ENCODE measurements around the gene SEPTIN8.
"Not testable (repeated sequence)": the region's sequence is repeated elsewhere in the genome, so short reads cannot be mapped to it uniquely, and the experiment has no call there.

Gene SEPTIN8

GRCh38 chr5:132802685-132803066 is 25.6 kb upstream of the SEPTIN8 start:
- peaks cover 61% of the 10 kb centered on the region for H3K27me3 Mint-ChIP-seq (ENCODE audit: low read depth)
- H3K4me3 Mint-ChIP-seq; H3K36me3 Mint-ChIP-seq (ENCODE audit: low read depth); H3K9me3 Mint-ChIP-seq; H3K27ac Mint-ChIP-seq; H3K4me1 Mint-ChIP-seq (ENCODE audit: low read depth): not testable (repeated sequence)

- H3K27me3 Mint-ChIP-seq (ENCODE audit: low read depth): peaks cover 61% of the 10 kb centered on the region
- H3K4me3 Mint-ChIP-seq: no peak overlapping the region
- peaks cover 6% of the 10 kb centered on the region for H3K4me1 Mint-ChIP-seq (ENCODE audit: low read depth)
- no peaks in the 10 kb centered on the region for H3K36me3 Mint-ChIP-seq (ENCODE audit: low read depth)
- H3K9me3 Mint-ChIP-seq: no peaks in the 10 kb centered on the region
- H3K27ac Mint-ChIP-seq: no peak overlapping the region
Observed at GRCh38 chr5:132802044-132802684, 25.1 kb upstream of the SEPTIN8 start.

DNA sequence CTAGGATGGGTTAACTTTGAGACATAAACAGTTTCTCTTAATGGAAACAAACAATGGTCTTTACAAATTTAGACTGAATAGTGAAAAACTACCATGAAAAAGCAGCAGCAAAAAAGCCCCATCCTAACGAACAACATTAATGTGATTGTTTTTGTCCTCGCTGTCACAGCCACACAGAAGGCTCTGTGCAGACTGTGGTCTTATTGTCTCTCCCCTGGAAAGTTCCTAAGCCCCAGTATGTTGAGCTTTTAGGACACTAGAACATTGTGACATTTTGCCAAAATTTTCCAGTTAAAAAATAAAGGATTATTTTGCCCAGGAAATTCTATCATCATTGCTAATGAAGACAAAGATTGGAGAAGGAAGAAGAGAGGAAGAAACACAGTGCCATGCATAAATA is 23.5 kb upstream of the SEPTIN8 start:
- H3K9me3 Mint-ChIP-seq: no peaks in the 10 kb centered on the region
- no peak overlapping the region for H3K4me3 Mint-ChIP-seq
- H3K4me1 Mint-ChIP-seq (ENCODE audit: low read depth): peaks cover 6% of the 10 kb centered on the region
- H3K27me3 Mint-ChIP-seq (ENCODE audit: low read depth): peaks cover 66% of the 10 kb centered on the region
- no peaks in the 10 kb centered on the region for H3K36me3 Mint-ChIP-seq (ENCODE audit: low read depth)
- no peak overlapping the region for H3K27ac Mint-ChIP-seq

- H3K27ac Mint-ChIP-seq: no peak overlapping the region
- peaks cover 55% of the 10 kb centered on the region for H3K27me3 Mint-ChIP-seq (ENCODE audit: low read depth)
- no peaks in the 10 kb centered on the region for H3K36me3 Mint-ChIP-seq (ENCODE audit: low read depth)
- H3K4me3 Mint-ChIP-seq: no peak overlapping the region
- H3K9me3 Mint-ChIP-seq: no peaks in the 10 kb centered on the region
- H3K4me1 Mint-ChIP-seq (ENCODE audit: low read depth): peaks cover 6% of the 10 kb centered on the region
Observed at GRCh38 chr5:132799392-132799791, 22.4 kb upstream of the SEPTIN8 start.

DNA sequence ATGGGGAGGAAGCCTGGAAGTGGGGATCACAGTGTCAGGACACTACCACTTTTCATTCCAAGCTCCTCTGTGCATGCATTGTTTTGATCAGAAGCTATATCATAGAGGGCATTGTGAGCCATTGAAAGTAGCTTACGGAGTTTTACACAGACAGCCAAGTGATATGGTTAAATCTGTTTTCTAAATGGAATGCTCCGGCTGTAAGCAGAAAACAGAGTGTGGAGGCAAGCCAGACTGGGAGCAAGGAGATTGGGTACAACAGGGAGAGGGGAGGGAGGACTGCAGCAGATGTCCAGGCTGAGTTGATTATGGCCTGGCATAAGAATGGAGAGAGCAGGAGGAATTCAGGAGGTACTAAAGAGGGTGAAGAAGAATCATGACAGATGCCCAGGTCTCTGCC is 20.6 kb upstream of the SEPTIN8 start:
- H3K27me3 Mint-ChIP-seq (ENCODE audit: low read depth): peaks cover 45% of the 10 kb centered on the region
- no peaks in the 10 kb centered on the region for H3K36me3 Mint-ChIP-seq (ENCODE audit: low read depth)
- H3K4me3 Mint-ChIP-seq: no peak overlapping the region
- H3K9me3 Mint-ChIP-seq: no peaks in the 10 kb centered on the region
- H3K27ac Mint-ChIP-seq: no peak overlapping the region
- H3K4me1 Mint-ChIP-seq (ENCODE audit: low read depth): peaks cover 8% of the 10 kb centered on the region

- no peaks in the 10 kb centered on the region for H3K36me3 Mint-ChIP-seq (ENCODE audit: low read depth)
- no peak overlapping the region for H3K4me3 Mint-ChIP-seq
- no peaks in the 10 kb centered on the region for H3K9me3 Mint-ChIP-seq
- peaks cover 24% of the 10 kb centered on the region for H3K27me3 Mint-ChIP-seq (ENCODE audit: low read depth)
- peaks cover 4% of the 10 kb centered on the region for H3K4me1 Mint-ChIP-seq (ENCODE audit: low read depth)
- no peak overlapping the region for H3K27ac Mint-ChIP-seq
Observed at GRCh38 chr5:132791026-132791425, 14.0 kb upstream of the SEPTIN8 start.

- Mint-ChIP-seq H3K9me3 (no peaks in the 10 kb centered on the region), H3K36me3 (ENCODE audit: low read depth) (no peaks in the 10 kb centered on the region), H3K27ac (no peak overlapping the region), H3K4me3 (no peak overlapping the region), H3K27me3 (ENCODE audit: low read depth) (peaks cover 24% of the 10 kb centered on the region), H3K4me1 (ENCODE audit: low read depth) (peaks cover 4% of the 10 kb centered on the region)
Observed at GRCh38 chr5:132790201-132790865, 13.3 kb upstream of the SEPTIN8 start.

DNA sequence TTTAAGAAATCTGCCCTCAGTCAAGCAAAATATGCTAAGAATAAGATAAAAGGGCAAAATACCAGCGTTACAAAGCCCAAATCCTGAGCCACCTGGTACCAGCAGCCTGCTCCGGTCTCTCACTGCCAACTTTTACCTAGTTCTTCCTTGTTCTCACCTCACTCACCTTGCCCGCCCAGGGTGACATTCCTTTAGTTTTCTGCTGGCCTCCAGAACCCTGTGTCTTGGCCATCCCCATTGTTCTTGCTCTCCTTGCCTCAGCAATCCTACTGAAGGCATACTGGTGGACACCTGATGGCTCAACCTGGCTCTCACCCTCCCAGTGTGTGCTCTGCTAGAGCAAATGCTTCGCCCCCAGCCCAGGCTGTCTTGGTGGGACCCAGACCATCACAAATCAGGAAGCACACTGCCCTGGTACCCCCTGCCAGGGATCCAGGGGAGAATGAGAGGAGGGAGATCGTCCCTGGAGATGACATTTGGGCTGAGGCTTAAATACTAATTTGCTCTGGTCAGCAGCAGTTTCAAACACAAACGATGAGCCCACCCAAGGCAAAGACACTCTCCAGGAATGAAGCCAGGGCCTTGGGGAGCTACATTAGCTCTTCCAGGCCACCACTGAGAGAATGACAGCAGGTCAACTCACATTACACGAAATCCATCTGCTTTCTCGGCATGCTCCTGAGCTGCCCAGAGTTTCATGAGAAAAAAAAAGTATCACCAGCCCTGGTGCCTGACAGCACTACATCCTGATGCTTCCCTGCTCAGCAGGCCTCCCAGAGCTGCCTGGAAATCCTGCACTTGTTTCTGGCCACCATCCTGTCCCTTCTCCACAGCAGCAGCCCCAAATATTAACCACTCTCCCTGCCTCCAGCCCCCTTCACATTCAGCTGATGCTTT is 12.2 kb upstream of the SEPTIN8 start:
- no peak overlapping the region for H3K4me3 Mint-ChIP-seq
- H3K4me1 Mint-ChIP-seq (ENCODE audit: low read depth): peaks cover 7% of the 10 kb centered on the region
- H3K36me3 Mint-ChIP-seq (ENCODE audit: low read depth): no peaks in the 10 kb centered on the region
- H3K27me3 Mint-ChIP-seq (ENCODE audit: low read depth): peaks cover 26% of the 10 kb centered on the region
- H3K27ac Mint-ChIP-seq: no peak overlapping the region
- no peaks in the 10 kb centered on the region for H3K9me3 Mint-ChIP-seq

DNA sequence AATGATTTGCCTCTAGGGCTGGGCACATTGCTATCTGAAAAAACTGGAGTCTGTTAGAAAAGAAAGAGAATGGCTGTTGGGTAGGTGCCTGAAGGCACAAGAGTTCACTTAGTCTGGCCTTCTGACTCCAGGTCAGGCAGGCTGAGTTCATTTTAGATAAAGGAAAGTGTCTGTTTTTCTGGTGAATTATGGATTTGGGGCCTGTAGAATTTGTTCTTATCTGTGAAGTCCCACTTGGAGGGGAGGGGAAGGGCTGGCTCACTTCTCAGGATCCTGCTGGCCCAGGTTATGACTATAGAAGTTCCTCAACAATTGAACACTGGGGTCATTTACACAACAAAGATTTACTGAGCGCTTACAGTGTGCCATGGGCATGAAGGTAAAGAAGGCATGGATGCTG is 11.5 kb upstream of the SEPTIN8 start:
- Mint-ChIP-seq H3K27me3 (ENCODE audit: low read depth) (peaks cover 24% of the 10 kb centered on the region), H3K9me3 (no peaks in the 10 kb centered on the region), H3K4me1 (ENCODE audit: low read depth) (peaks cover 7% of the 10 kb centered on the region), H3K4me3 (no peak overlapping the region), H3K36me3 (ENCODE audit: low read depth) (no peaks in the 10 kb centered on the region), H3K27ac (no peak overlapping the region)

DNA sequence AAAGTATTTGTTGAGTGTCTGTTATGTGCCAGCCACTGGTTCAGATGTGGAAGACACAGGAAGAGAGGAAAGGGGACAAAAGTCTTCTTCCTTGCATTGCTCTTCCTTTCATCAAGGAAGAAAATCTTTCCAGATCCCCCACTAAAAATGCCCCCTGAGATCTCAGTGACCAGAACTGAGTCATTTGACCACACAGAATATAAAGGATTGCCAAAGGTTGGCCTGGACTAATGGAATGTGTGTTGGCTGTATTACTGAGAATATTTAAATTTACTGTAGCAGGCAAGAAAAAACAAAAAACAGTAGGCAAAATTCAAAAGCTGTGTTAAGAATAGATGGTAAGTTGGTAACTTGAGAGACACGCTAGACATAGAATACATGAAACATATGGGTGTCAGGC is 10.0 kb upstream of the SEPTIN8 start:
- no peak overlapping the region for H3K4me3 Mint-ChIP-seq
- peaks cover 23% of the 10 kb centered on the region for H3K27me3 Mint-ChIP-seq (ENCODE audit: low read depth)
- H3K27ac Mint-ChIP-seq: no peak overlapping the region
- no peaks in the 10 kb centered on the region for H3K9me3 Mint-ChIP-seq
- H3K36me3 Mint-ChIP-seq (ENCODE audit: low read depth): no peaks in the 10 kb centered on the region
- H3K4me1 Mint-ChIP-seq (ENCODE audit: low read depth): peaks cover 6% of the 10 kb centered on the region

DNA sequence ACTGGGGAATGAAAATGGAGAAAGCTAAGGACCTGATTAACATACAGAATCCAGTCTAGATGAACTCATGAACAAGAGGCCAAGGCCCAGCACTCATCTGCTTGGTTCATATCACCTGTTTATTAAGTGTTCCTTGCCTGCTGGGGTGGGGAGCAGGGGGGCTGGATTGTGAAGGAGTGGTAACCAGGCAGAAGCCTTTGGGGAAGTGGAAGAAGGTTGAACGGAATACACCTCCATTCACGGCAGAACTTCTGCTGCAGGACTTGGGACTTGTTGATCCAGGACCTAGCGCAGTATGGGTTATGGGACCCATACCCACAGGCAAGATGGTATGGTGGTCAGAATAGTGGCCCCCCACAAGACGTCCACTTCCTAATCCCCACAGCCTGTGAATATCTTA is 8.8 kb upstream of the SEPTIN8 start:
- Mint-ChIP-seq H3K9me3 (no peaks in the 10 kb centered on the region), H3K4me1 (ENCODE audit: low read depth) (peaks cover 6% of the 10 kb centered on the region), H3K27me3 (ENCODE audit: low read depth) (peaks cover 30% of the 10 kb centered on the region), H3K4me3 (no peak overlapping the region), H3K27ac (no peak overlapping the region), H3K36me3 (ENCODE audit: low read depth) (no peaks in the 10 kb centered on the region)

GRCh38 chr5:132785365-132785764 is 8.3 kb upstream of the SEPTIN8 start:
- no peak overlapping the region for H3K4me3 Mint-ChIP-seq
- H3K27me3 Mint-ChIP-seq (ENCODE audit: low read depth): peaks cover 32% of the 10 kb centered on the region
- no peaks in the 10 kb centered on the region for H3K9me3 Mint-ChIP-seq
- no peaks in the 10 kb centered on the region for H3K36me3 Mint-ChIP-seq (ENCODE audit: low read depth)
- peaks cover 8% of the 10 kb centered on the region for H3K4me1 Mint-ChIP-seq (ENCODE audit: low read depth)
- no peak overlapping the region for H3K27ac Mint-ChIP-seq

DNA sequence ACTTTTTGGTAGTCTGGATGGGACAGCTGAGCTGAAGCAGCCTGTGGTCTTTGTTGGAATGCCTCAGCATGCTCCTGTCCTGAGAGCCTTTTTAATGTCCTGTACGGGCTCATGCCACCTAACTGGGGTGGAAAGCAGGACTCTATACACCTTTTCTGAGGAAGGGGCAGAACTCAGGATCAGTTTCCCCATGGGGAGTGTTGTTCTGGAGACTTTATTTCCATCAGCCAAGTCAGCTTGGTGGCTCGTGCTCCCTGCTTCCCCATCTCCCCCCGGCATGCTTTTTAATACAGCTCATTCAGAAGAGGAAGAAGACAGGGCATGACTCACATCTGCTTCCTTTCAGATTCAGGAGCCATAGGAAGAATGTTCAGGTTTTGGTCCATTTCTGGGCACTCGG is 5.1 kb upstream of the SEPTIN8 start:
- H3K27me3 Mint-ChIP-seq (ENCODE audit: low read depth): peaks cover 55% of the 10 kb centered on the region
- H3K36me3 Mint-ChIP-seq (ENCODE audit: low read depth): no peaks in the 10 kb centered on the region
- peaks cover 22% of the 10 kb centered on the region for H3K4me1 Mint-ChIP-seq (ENCODE audit: low read depth)
- no peaks in the 10 kb centered on the region for H3K9me3 Mint-ChIP-seq
- no peak overlapping the region for H3K4me3 Mint-ChIP-seq
- H3K27ac Mint-ChIP-seq: no peak overlapping the region

DNA sequence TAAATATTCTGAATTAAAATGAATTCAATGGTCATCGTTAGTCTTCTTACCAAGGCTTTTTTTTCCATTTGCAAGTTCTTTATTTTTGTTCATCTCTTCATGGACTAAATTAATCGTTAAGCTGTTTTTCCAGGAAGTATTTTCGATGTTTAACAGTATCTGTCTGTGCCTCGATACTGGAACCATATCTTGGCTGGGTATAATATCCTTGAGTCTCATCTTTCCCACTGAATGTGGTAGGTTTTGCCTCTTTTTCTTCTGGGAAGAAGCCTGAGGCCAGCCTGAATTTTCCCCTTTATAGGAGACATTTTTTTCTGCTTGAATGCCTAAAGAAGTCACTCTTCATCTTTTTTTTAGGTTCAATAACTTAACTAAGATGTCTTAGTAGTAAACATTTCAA is 4.0 kb upstream of the SEPTIN8 start:
- no peak overlapping the region for H3K4me3 Mint-ChIP-seq
- H3K9me3 Mint-ChIP-seq: no peaks in the 10 kb centered on the region
- H3K4me1 Mint-ChIP-seq (ENCODE audit: low read depth): peaks cover 24% of the 10 kb centered on the region
- H3K27me3 Mint-ChIP-seq (ENCODE audit: low read depth): peaks cover 52% of the 10 kb centered on the region
- H3K36me3 Mint-ChIP-seq (ENCODE audit: low read depth): no peaks in the 10 kb centered on the region
- no peak overlapping the region for H3K27ac Mint-ChIP-seq

GRCh38 chr5:132780577-132780976 is 3.5 kb upstream of the SEPTIN8 start:
- H3K27me3 Mint-ChIP-seq (ENCODE audit: low read depth): peaks cover 55% of the 10 kb centered on the region
- no peaks in the 10 kb centered on the region for H3K36me3 Mint-ChIP-seq (ENCODE audit: low read depth)
- H3K4me3 Mint-ChIP-seq: no peak overlapping the region
- peaks cover 24% of the 10 kb centered on the region for H3K4me1 Mint-ChIP-seq (ENCODE audit: low read depth)
- H3K27ac Mint-ChIP-seq: no peak overlapping the region
- H3K9me3 Mint-ChIP-seq: no peaks in the 10 kb centered on the region
